Stimulated activated CD4-positive, alpha-beta T cell treated with anti-CD3 and anti-CD28 coated beads, Interleukin-15, amount 100 ng/mL, for 48 hours (primary cell): ENCODE data around the gene AMN.
"Not testable (repeated sequence)": the region's sequence is repeated elsewhere in the genome, so short reads cannot be mapped to it uniquely, and the experiment has no call there.

Experiments
- DNase-seq, 2 donors: peaks; one replicate each; pipeline ENCODE4 v3.0.0-alpha.2; 2020; ENCODE audit warnings: low read depth in 2 of 2

AMN gene

DNA sequence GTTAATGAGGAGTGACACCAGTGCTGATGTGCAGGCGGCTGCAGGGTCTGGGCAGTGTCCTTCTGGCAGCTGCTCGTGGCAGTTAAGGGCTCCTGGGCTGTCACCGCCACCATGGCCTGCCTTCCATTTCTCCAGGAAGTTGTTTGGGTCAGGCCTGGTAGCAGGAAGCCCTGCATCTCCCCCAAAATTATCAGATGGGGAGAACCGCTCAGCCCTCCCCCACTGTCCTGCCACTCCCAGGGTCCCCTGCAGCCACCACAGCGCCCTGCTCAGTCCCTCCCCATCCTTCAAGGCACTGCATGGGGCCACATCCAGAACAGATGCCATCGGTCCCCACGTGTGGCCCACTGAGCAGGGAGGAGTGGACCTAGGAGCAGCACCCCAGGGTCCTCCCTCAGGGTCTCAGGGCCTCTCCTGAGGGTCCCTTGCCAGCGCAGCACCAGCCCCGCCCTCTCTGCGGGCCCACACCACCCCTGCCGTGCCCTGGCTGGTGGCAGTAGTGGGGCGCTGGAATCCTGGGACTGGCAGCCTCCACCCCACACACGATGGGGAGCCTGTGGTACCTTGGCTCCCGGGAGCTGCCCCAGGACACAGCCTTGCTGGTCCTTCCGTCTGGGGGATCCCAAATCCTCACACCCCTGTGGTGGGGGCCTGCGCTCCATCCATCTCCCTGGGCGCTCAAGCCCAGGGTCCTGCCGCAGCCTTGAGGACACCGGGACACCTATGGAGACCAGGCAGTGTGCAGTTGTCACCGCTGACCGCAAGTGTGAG lies 10.3 kb upstream of the AMN start:
- DNase-seq = no peak

- no peak for DNase-seq
These were observed 8.9 kb upstream of the AMN start for GRCh38 chr14:102913341-102914211.

DNA sequence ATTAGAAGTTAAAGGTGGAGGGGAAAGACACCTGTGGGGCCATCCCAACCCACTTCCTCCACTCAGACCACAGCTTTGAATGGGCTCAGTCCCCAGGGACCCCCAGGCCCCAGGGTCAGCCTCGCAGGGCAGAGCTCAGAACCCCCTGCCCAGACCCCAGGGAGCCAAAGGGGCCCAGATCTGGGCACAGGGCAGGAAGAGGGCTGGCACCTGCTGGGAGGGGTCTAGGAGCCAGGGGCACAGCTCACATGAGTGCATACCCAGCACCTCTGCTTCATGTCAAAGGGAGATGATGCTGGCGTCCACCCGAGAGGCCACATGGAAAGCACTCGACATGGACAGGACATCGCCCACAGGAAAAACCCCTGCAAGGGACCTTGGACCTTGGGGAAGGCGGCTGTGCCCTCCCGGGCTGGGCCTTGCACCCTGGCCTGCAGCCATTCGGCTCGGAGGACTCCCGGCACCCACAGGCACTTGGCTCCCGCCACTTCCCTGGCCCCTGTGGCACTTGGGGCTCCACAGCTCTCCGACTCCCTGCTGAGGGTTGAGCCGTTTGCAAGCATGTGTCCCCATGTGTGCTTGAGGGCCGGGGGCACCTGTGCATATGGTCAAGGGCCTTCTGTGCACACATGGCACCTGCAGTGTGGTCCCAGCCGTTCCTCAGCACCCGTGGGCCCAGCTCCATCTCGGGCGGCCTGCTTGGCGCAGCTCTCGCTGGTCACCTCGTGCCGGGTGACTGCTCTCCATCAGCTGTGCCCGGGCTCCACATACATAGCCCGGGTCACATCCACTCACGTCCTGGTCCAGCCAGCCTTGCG lies 7.8 kb upstream of the AMN start:
- DNase-seq = no peak

- DNase-seq = no peak
These were observed 7.0 kb upstream of the AMN start for GRCh38 chr14:102915292-102916110.

- DNase-seq = no peak
These were observed 6.0 kb upstream of the AMN start for GRCh38 chr14:102916347-102917055.

- no peak for DNase-seq
These were observed 5.4 kb upstream of the AMN start for GRCh38 chr14:102917056-102917385.

GRCh38 chr14:102917469-102918211 lies 4.8 kb upstream of the AMN start:
- DNase-seq = peak; percentile 19 to 54

GRCh38 chr14:102918438-102918837 lies 4.0 kb upstream of the AMN start:
- DNase-seq = no peak

- no peak for DNase-seq
These were observed 2.0 kb upstream of the AMN start for GRCh38 chr14:102920273-102920997.

DNA sequence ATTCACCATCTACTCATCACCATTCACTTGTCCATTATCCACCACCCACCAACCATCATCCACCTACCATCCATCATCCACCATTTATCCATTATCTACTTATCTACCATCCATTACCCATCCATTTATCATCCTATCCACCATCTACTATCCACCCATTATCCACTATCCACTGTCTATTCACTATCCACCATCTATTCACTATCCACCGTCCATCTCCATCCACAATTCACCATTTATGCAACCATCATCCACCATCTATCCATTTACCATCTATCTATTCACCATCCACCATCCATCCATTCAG lies 1.5 kb upstream of the AMN start:
- DNase-seq = no peak

- DNase-seq = no peak
These were observed 900 bp downstream of the AMN start for GRCh38 chr14:102923201-102923924.

DNA sequence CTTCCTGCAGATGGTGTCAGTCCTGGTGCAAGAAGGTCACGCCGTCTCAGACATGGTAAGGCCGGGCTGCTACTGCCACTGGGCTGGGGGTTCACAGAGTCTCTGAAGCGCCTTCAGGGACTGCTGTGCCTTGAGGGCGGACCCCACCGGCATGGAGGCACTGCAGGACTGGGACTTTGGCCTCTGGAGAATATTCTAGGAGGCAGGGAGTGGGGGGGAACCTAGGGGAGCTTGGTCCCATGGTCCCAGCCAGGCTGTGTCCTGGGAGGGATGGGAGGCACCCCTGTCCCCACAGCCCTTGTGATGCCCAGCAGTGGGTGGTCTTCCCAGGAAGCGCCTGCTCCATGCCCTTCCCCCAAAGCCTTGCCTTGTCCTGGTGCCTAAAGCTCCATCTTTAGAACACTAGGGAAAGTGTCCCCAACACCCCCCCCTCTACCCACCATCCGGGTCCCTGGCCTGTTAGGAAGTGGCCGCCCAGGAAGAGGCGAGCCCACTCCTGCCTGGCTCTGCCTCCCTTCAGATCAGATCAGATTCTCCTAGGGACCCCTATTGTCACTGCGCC lies 1.5 kb downstream of the AMN start:
- DNase-seq = no peak

DNA sequence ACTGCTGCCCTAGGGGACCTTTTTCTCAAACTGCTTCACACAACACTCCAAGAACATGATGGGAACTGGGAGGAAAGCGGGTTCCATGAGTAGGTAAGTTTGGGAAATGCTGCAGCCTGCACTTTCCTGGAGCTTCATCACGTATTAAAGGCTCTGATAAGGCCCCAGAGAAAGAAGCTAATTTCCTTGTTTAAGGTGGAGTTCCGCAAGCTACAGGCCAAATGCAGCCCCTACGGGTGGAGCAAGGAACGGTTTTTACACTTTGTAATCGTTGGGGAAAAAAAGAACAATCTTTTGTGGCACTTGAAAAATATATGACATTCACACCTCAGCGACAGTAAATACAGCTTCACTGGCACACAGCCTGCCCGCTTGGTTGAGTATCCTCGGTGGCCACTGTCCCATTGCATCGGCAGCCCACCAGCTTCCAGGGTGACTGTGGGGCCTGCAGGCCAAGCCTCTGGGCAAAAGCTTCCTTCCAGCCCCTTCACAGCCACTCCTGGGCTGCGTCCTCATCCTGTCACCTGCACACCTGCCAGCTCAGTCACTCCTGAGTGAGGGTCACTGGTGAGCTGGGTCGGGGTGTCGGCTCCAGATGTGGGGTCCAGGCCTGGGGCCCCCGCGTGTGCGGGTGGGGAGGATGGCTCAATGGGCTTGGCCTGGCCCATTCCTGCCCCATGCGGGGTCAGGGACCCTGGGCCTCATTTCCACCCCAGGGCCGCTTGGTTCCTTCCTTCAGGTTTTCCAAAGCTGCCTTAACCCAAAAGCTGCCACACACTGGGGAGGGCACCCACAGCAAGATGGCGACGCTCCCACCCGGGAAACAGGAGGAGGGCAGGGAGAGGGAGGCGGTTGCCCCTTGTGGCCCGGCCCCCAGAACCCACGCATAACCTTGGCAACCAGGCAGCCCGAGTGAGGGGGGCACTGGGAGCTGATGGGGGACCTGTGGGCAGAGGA lies 2.4 kb downstream of the AMN start:
- DNase-seq = no peak

GRCh38 chr14:102925646-102926045 lies 3.2 kb downstream of the AMN start:
- DNase-seq = no peak

DNA sequence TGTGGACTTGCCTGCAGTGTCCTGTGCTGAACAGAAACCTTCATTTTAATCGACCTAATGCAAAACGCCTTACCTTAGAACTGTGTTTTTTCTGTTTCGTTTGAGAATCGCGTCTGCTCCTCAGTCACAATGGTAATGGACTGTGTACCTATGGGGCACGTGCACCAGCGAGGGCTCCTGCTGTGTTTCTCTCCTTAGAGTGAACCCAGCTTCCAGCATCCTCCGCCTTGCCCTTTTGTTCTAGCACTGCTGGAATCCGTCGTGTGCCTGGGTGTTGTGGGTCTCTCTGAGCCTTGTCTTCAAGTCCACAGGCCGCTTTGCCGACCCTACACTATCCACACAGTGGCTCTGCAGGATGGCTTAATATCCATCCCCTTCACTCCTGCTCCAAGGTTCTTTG lies 3.6 kb downstream of the AMN start:
- no peak for DNase-seq

GRCh38 chr14:102926840-102927239 lies 4.4 kb downstream of the AMN start:
- not testable (repeated sequence) for DNase-seq

DNA sequence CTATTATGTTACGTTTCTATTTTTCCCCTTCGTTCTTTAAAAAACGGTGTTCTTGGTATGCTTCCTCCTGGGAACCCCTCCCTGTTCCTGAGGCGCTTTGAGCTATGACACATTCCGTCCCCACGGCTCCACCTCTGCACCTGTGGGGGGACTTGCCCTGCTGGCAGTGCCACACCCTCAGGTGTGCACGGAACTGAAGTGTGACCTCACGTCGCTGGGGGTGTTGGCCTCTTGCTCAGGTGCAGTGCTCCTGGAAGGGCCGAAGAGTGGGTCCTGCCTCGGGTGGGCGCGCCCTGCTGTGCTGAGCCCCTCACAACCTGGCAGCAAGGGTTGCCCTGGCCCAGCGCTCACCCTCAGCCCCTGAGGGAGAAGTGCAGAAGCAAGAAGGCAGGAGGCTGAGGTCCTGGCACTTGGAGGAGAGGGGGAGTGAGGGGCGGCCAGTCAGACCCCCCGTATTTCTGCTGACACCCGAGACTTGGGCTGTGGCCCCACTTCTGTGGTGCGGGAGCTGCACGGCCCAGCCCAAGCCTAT lies 4.9 kb downstream of the AMN start:
- no peak for DNase-seq
